ENCODE results near the gene KRTAP2-3.
"Not testable (repeated sequence)": the region's sequence is repeated elsewhere in the genome, so short reads cannot be mapped to it uniquely, and the experiment has no call there.

The KRTAP2-3 gene

DNA sequence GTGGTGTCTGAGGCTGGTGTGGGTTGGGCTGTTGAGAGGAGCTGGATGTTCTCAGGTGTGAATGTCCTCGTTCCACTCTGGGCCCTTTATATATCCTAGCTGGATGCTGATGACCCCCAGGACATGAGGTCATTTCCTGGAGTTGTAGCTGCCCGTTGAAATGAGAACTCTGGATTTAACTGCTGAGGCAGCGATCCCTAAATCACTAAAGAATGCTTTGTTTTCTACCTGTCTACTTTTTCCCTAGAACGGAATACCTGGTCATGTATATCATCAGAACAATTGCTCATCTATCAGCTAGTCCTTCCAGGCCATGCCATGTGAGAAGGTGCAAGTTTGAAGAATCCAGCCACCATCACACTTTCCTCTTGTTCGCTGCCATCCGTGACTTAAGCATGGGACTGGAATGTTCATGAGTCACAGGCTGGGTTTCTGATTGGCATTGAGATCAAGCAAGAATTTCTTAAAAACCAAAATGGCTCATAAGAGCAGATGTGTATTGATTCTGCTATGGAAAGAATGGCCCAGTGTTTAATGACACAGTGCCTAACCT, at the start of gene KRTAP2-3:
TSS of gene KRTAP2-3 (minus strand) at position 63 of the 553 bp plus-strand sequence. CDS start 64 bp downstream, outside the sequence.
- no peak for DNase-seq

GRCh38 chr17:41108728-41109386, 48.9 kb upstream of the KRTAP2-3 start:
- not testable (repeated sequence) for DNase-seq

- DNase-seq = no peak
These were observed 48.1 kb upstream of the KRTAP2-3 start for GRCh38 chr17:41107941-41108450.

DNA sequence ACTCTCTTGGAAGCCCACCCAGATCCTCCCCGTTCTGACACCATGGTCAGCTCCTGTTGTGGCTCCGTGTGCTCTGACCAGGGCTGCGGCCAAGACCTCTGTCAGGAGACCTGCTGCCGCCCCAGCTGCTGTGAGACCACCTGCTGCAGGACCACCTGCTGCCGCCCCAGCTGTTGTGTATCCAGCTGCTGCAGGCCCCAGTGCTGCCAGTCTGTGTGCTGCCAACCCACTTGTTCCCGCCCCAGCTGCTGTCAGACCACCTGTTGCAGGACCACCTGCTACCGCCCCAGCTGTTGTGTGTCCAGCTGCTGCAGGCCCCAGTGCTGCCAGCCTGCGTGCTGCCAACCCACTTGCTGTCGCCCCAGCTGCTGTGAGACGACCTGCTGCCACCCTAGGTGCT, 45.4 kb upstream of the KRTAP2-3 start, which contains the start of gene KRTAP4-9:
TSS of gene KRTAP4-9 (plus strand) at position 43 of the 400 bp plus-strand sequence. CDS start at position 43, 0 bp downstream.
- DNase-seq = not testable (repeated sequence)

DNA sequence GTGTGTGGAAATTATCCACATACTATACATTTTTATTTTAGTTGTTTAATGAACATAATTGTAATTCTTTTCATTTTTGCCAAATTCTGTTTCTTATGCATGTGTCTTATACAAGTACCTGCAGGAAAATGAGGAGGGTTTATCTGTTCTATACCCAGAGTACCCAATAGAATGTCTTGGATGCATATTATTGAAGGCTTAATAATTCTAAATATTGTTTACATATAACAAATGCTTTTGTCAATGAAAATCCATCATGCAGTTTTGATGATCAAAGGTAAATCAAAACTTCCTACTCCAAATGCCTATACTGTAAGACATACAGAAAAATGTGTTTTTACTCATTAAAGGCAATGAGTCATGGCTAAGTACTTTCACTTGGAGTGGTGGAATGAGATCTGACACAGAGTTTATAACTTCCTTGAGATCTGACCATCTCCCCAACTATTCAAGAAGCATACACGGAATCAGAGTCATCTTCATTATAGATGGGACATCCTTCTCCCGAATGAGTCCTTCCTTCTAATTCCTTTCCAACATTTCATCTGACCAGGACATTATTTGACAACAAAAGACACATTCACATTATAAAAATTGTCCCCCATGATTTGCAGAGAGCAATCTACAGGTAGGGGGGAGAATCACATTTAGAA, 44.6 kb upstream of the KRTAP2-3 start:
- not testable (repeated sequence) for DNase-seq

DNA sequence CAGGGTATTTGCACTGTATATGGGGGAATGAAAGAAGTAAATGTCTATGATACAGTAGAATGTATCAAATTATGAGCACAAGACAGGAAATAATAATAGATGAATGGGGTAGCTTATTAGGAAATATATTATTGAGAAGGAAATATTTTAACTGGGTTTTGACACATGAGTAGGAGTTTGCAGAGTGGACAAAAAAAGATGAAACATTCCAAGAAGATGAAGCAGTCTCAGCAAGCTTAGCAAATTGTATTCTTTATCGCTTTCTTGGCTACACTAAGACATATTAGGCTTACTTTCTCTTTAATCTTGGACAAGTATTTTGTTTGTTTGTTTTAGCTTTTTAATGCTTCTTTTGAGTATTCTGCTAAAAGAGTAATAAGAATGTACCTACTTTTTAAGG, 44.0 kb upstream of the KRTAP2-3 start:
- no peak for DNase-seq

DNA sequence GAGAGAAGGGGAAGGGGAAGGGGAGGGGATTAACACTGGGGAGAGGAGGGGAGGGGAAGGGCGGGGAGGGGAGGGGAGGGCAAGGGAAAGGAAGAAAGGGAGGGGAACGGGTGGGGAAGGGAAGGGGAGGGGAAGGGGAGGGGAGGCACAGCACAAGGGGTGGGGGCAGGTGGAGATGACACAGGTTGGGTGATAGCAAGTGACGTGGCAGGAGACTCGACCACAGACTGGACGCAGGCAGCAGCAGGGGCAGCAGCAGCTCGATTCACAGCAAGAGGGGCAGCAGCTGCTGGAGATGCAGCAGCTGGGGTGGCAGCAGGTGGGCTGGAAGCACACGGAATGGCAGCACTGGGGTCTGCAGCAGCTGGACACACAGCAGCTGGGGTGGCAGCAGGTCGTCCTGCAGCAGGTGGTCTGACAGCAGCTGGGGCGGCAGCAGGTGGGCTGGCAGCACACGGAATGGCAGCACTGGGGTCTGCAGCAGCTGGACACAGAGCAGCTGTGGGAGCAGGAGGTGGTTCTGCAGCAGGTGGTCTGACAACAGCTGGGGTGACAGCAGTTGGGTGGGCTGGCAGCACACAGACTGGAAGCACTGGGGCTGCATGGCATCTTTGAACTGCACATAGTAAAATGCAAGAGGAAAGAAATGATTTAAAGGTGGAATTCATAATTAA, 41.8 kb upstream of the KRTAP2-3 start, which contains the start of gene KRTAP4-16:
TSS of gene KRTAP4-16 (minus strand) at position 624 of the 674 bp plus-strand sequence. CDS start at position 624, 0 bp downstream.
- no peak for DNase-seq

DNA sequence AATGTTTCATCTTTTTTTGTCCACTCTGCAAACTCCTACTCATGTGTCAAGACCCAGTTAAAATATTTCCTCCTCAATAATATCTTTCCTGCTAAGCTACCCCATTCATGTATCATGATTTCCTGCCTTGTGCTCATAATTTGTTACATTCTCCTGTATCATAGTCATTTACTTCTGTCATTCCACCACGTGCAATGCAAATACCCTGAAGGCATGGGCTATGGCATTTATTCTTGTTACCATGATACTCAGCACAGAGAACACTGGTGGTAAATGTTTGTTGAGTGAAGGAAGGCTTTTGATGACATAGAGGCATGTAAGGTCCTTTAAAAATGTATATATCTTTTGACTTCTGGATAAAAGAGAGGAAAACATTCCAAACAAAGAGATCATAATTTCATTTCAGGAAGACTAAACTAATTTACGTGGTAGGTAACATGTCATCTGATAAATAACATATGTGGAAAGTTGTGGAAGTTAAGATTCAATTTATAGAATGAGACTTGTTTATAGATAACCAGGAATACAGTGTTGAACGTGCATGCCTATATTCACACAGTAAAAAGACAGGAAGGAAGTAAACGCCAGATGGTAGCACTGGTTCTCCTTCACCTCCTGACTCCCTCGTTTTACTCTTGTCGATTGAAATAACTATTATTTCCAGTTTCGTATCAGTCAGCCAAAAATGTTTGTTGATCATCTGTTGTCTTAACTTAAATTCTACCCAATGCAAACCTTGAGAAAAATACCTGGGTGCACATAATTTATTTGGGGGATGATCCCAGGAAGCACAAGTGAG, 40.0 kb upstream of the KRTAP2-3 start:
- not testable (repeated sequence) for DNase-seq

GRCh38 chr17:41098481-41098880, 38.6 kb upstream of the KRTAP2-3 start:
- DNase-seq = no peak

- DNase-seq = no peak
These were observed 38.1 kb upstream of the KRTAP2-3 start, which contains the start of gene KRTAP4-8 for GRCh38 chr17:41098042-41098441. Gene KRTAP4-8 (minus strand): TSS chr17:41098142. CDS start chr17:41098084, 58 bp downstream.

DNA sequence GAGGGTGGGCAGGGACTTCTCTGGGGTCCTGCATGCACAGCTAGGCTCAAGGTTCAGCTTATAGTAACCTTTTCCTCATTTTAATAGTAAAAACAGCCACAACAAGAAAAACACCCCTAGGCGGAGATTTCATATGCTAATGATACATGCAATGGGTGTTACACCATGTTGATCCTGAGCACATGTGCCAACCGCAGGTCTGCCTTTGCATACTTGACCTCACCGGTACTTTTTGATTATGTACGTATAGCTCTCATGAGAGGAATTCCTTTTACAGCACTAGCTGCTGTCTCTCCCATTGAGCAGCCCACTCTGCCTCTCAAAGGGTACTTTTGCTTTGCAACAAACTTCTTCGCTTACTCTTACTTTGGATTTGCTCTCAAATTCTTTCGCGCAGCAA, 36.1 kb upstream of the KRTAP2-3 start:
- no peak for DNase-seq

- DNase-seq = not testable (repeated sequence)
These were observed 28.9 kb upstream of the KRTAP2-3 start for GRCh38 chr17:41088760-41089352.

GRCh38 chr17:41084100-41084856, 24.4 kb upstream of the KRTAP2-3 start, which contains the start of gene KRTAP4-7:
Gene KRTAP4-7 (plus strand): TSS chr17:41084150. CDS start chr17:41084207, 57 bp downstream.
- DNase-seq = not testable (repeated sequence)

GRCh38 chr17:41083427-41083826, 23.5 kb upstream of the KRTAP2-3 start:
- DNase-seq = not testable (repeated sequence)

DNA sequence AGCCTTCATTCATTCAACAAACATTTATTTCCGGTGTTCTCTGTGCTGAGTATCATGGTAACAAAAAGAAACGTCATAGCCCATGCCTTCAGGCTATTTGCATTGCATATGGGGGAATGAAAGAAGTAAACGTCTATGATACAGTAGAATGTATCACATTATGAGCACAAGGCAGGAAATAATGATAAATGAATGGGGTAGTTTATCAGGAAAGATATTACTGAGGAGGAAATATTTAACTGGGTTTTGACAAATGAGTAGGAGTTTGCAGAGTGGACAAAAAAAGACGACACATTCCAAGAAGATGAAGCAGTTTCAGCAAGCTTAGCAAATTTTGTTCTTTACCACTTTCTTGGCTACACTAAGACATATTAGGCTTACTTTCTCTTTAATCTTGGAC, 22.7 kb upstream of the KRTAP2-3 start:
- no peak for DNase-seq

- no peak for DNase-seq
These were observed 16.9 kb upstream of the KRTAP2-3 start for GRCh38 chr17:41076788-41077187.

GRCh38 chr17:41073676-41074075, 13.8 kb upstream of the KRTAP2-3 start:
- DNase-seq = no peak

GRCh38 chr17:41071606-41072360, 11.9 kb upstream of the KRTAP2-3 start:
- peak in 1 of 2 experiments; percentile 6 for DNase-seq

DNA sequence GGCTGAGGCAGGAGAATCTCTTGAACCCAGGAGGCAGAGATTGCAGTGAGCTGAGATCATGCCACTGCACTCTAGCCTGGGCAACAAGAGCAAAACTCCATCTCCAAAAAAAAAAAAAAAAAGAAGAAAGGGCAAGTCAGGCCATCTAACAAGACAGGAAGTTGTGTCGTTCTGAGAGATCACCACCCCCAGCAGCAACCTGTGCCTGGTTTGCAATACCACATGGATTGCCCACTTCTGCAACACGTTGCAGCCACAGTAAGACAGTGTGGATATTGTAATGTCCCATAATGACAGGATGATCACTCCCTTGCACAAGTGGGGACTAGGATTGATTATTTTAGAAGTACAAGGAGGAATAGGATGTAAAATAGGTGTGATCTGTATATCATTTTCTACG, 9.1 kb upstream of the KRTAP2-3 start:
- no peak for DNase-seq

- no peak for DNase-seq
These were observed 7.4 kb upstream of the KRTAP2-3 start for GRCh38 chr17:41067281-41067680.

Data from NCI-H446 (cell line).